22Rv1 (cell line): Measurements from ENCODE around the gene NRP2.

ENCODE experiments used
- CTCF ChIP-seq: fragments of 450-650 bp; IDR thresholded peaks from 2 replicates; pipeline ENCODE4 v1.5.1; 2017; ENCODE audit warnings: mild to moderate bottlenecking
- ZFX ChIP-seq: fragments of 450-650 bp; IDR thresholded peaks from 2 replicates; pipeline ENCODE4 v1.6.1; 2017; ENCODE audit warnings: antibody characterized with exemption, borderline replicate concordance

GRCh38 chr2:205750797-205751196, 68.5 kb downstream of the NRP2 start:
- no peak for TF ChIP-seq CTCF
- TF ChIP-seq ZFX: no peak
